WTC11 (cell line): ENCODE measurements around the gene TMEM130. TPM values are rescaled to one million over a fixed set of nuclear protein-coding genes. Genes with fewer than 3 reads are reported as not detected.

Experiments
- ATAC-seq: fragments of 200-7000 bp; cut with Tn5 transposase; 2 replicates; pipeline ENCODE4 v1.10.0; 2021; ENCODE audit warnings: mild to moderate bottlenecking, moderate library complexity
- CTCF ChIA-PET: fragments of 300-600 bp; sonication (Branson Sonifier 250); formaldehyde crosslinking; loops from one replicate; lab custom pipeline; 2021; ENCODE audit warnings: antibody characterized with exemption; lab: Charles Lee
- POLR2A ChIA-PET: fragments of 350-600 bp; sonication (Branson Sonifier 250); formaldehyde crosslinking; loops from one replicate; lab custom pipeline; 2021; ENCODE audit warnings: antibody characterized with exemption; lab: Charles Lee
- DNase-seq: peaks from one replicate; pipeline ENCODE4 v3.0.0; 2021; ENCODE audit warnings: low spot score
- H3K27ac Mint-ChIP-seq: 2 replicates; pipeline ENCODE4 v1.8.0; 2021; ENCODE audit warnings: mixed read lengths
- H3K27me3 Mint-ChIP-seq: 2 replicates; pipeline ENCODE4 v1.8.0; 2021; ENCODE audit warnings: low read depth, mild to moderate bottlenecking, moderate library complexity, mixed read lengths
- H3K36me3 Mint-ChIP-seq: 2 replicates; pipeline ENCODE4 v1.8.0; 2021; ENCODE audit warnings: mixed read lengths
- H3K4me1 Mint-ChIP-seq: 2 replicates; pipeline ENCODE4 v1.8.0; 2022; ENCODE audit warnings: mixed read lengths
- H3K4me3 Mint-ChIP-seq: 2 replicates; pipeline ENCODE4 v1.8.0; 2021; ENCODE audit warnings: mild to moderate bottlenecking, moderate library complexity, mixed read lengths
- H3K9me3 Mint-ChIP-seq: 2 replicates; pipeline ENCODE4 v1.8.0; 2021; ENCODE audit warnings: mixed read lengths
- ATF2 ChIP-seq: sonication (generic); formaldehyde crosslinking; IDR thresholded peaks from 2 replicates; pipeline ENCODE4 v1.8.1; 2022; ENCODE audit warnings: low read depth, missing genetic modification reagents, borderline replicate concordance
- FOXP1 ChIP-seq: sonication (generic); formaldehyde crosslinking; IDR thresholded peaks from 2 replicates; pipeline ENCODE4 v1.8.0; 2022; ENCODE audit warnings: missing genetic modification reagents, mild to moderate bottlenecking, moderate library complexity, borderline replicate concordance
- GRHL2 ChIP-seq: fragments of 250-450 bp; sonication (Bioruptor Pico); IDR thresholded peaks from 2 replicates; pipeline ENCODE4 v1.8.0; 2022; ENCODE audit warnings: mild to moderate bottlenecking, moderate library complexity; ENCODE audit not compliant: insufficient replicate concordance, severe bottlenecking
- GTF2I ChIP-seq: fragments of 250-450 bp; sonication (Bioruptor Pico); conservative IDR thresholded peaks from 2 replicates; pipeline ENCODE4 v1.4.0; 2021; ENCODE audit warnings: mild to moderate bottlenecking
- HMGA2 ChIP-seq: fragments of 250-450 bp; sonication (Bioruptor Pico); IDR thresholded peaks from 2 replicates; pipeline ENCODE4 v1.4.0; 2021; ENCODE audit warnings: mild to moderate bottlenecking, moderate library complexity
- MYBL2 ChIP-seq: sonication (generic); formaldehyde crosslinking; IDR thresholded peaks from 2 replicates; pipeline ENCODE4 v1.8.1; 2023; ENCODE audit warnings: mild to moderate bottlenecking, moderate library complexity, missing genetic modification reagents
- NR2C2 ChIP-seq: sonication (generic); formaldehyde crosslinking; IDR thresholded peaks from 2 replicates; pipeline ENCODE4 v1.8.0; 2022; ENCODE audit warnings: mild to moderate bottlenecking, missing genetic modification reagents
- PRRX2 ChIP-seq: fragments of 250-450 bp; sonication (Bioruptor Pico); IDR thresholded peaks from 2 replicates; pipeline ENCODE4 v1.8.0; 2021; ENCODE audit warnings: mild to moderate bottlenecking
- SMAD4 ChIP-seq: sonication (generic); formaldehyde crosslinking; IDR thresholded peaks from 2 replicates; pipeline ENCODE4 v1.8.0; 2022; ENCODE audit warnings: mild to moderate bottlenecking, missing genetic modification reagents
- STAT6 ChIP-seq: sonication (generic); formaldehyde crosslinking; conservative IDR thresholded peaks from 2 replicates; pipeline ENCODE4 v1.8.1; 2023; ENCODE audit warnings: mild to moderate bottlenecking, low read depth, missing genetic modification reagents, moderate library complexity
- total RNA-seq: library from RNA; stranded (reverse); gene quantifications from 3 replicates; pipeline ENCODE4 v1.2.3, GENCODE V29; 2021
- TF ChIP-seq, protein P1 (sequence below): fragments of 250-450 bp; sonication (Bioruptor Pico); conservative IDR thresholded peaks from 2 replicates; pipeline ENCODE4 v1.9.0; 2021; ENCODE audit warnings: mild to moderate bottlenecking
- TF ChIP-seq, protein P2 (sequence below): sonication (generic); formaldehyde crosslinking; IDR thresholded peaks from 2 replicates; pipeline ENCODE4 v1.8.1; 2023; ENCODE audit warnings: mild to moderate bottlenecking, missing genetic modification reagents, moderate library complexity

Gene TMEM130
- total RNA-seq, 1 experiment from 2014 or later, result 3.2 TPM

GRCh38 chr7:98881561-98882315, 11.9 kb upstream of the TMEM130 start:
- Mint-ChIP-seq H3K4me3 (no peak overlapping the region), H3K36me3 (peaks cover 34% of the 10 kb centered on the region), H3K9me3 (no peaks in the 10 kb centered on the region), H3K27ac (no peak overlapping the region), H3K27me3 (peaks cover 6% of the 10 kb centered on the region), H3K4me1 (peaks cover 14% of the 10 kb centered on the region)
- no peak for ATAC-seq
- ChIA-PET POLR2A (no interaction called here), CTCF (no interaction called here)
- no peak for DNase-seq
- TF ChIP-seq GRHL2 (CRISPR knock-in tag) (no peak), STAT6 (CRISPR knock-in tag) (no peak), FOXP1 (CRISPR knock-in tag) (no peak), PRRX2 (CRISPR knock-in tag) (no peak), ATF2 (CRISPR knock-in tag) (no peak), SMAD4 (CRISPR knock-in tag) (no peak), GTF2I (CRISPR knock-in tag) (no peak), HMGA2 (no peak)
- TF ChIP-seq, protein P1, sequence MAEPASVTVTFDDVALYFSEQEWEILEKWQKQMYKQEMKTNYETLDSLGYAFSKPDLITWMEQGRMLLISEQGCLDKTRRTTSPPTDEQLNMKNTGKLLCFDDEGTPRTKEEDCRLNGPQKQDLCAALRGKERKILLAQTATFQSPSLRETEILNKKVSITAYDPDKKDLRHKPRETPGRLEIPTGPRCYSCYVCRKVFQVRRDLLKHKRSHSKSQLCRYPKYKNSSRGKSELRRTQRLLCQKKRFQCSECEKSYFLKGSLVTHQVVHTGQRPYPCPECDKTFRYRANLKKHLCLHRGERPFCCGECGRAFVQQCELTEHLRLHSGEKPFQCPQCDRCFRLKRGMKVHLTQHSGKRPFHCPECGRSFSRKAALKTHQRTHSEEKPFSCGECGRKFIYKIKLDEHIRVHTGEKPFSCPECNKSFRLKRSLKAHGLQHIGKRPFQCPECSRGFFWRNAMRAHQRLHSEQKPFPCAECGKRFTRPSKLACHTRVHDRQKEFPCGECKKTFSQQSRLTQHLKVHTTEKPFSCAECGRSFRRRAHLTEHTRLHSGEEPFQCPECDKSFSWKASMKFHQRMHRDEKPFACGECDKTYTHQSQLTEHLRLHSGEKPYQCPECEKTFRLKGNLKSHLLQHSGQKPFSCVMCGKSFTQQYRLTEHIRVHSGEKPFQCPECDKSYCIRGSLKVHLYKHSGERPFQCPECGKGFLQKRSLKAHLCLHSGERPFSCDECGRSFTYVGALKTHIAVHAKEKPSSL (CRISPR knock-in tag), result no peak
- TF ChIP-seq, protein P2, sequence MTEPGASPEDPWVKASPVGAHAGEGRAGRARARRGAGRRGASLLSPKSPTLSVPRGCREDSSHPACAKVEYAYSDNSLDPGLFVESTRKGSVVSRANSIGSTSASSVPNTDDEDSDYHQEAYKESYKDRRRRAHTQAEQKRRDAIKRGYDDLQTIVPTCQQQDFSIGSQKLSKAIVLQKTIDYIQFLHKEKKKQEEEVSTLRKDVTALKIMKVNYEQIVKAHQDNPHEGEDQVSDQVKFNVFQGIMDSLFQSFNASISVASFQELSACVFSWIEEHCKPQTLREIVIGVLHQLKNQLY, result no peak

- DNase-seq (no peak), ATAC-seq (no peak)
- Mint-ChIP-seq H3K36me3 (peaks cover 34% of the 10 kb centered on the region), H3K27me3 (peaks cover 6% of the 10 kb centered on the region), H3K4me3 (peak overlapping the region; percentile 81), H3K9me3 (no peaks in the 10 kb centered on the region), H3K27ac (0 out of 2 replicates have a peak overlapping the region, but pooled peaks have one; percentile 41), H3K4me1 (peaks cover 14% of the 10 kb centered on the region)
- CTCF ChIA-PET, result interaction anchor here (1.2 to 1.5 kb wide), 3 partner anchors 9 to 39 kb away, joined by 3 to 5 read pairs (median 5); no protein-coding TSS in a partner anchor
- POLR2A ChIA-PET, result no interaction called here
- no peak for TF ChIP-seq NR2C2 (CRISPR knock-in tag)
- TF ChIP-seq MYBL2 (CRISPR knock-in tag), result no peak
- no peak for TF ChIP-seq ATF2 (CRISPR knock-in tag)
Observed at GRCh38 chr7:98880485-98880884, 10.7 kb upstream of the TMEM130 start.
